ENCODE results near the gene EXTL1. TPM values are rescaled to one million over a fixed set of nuclear protein-coding genes. Genes with fewer than 3 reads are reported as not detected.

EXTL1 gene
- polyA plus RNA-seq, 1 donor: 1.8 TPM

DNA sequence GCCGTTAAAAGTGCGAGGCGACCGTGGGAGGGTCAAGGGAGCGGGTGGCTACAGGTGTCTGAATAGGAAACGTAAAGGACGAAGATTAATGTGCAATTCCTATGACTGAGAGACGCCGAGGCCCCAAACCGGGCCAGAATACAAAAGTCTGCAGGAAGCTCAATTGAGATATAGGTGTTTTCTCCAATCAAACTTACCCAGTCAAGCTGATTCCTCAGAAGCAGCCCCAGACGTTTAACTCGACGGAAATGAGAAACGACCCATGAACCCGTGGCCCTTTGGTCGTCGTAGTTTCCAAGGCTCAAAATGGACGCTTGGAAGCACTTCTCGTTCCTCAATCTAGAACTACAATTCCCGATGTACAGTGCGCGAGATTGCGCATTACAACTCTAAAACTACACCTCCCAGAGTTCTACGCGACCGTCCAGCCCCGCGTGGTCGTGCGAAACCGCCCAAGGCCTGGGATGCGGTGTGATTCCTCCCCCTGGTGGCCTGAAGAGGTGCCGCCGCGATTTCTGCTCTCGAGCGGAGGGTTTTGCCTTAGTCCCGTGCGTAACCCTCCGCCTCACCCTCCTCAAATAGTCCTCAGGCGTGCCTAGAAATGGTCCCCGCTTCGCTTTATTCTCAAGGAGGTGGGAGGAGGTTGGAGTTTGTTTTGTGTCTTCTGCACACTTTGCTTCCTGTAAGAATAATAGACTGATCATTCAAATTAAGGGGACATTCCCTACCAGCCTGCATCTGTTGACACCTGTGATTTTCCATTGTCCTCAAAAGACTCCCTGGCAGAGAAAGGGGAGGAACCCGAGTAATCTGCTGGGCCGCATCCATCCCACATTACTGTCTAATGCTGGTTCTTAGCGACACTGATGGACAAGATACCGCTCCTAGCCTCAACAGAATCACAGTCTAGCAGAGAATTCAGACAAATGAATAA, 23.5 kb upstream of the EXTL1 start, which contains the start of gene PAFAH2:
TSS of gene PAFAH2 (minus strand) at position 236 of the 934 bp plus-strand sequence. CDS start 7,247 bp downstream, outside the sequence.
- DNase-seq: peak; percentile 99

DNA sequence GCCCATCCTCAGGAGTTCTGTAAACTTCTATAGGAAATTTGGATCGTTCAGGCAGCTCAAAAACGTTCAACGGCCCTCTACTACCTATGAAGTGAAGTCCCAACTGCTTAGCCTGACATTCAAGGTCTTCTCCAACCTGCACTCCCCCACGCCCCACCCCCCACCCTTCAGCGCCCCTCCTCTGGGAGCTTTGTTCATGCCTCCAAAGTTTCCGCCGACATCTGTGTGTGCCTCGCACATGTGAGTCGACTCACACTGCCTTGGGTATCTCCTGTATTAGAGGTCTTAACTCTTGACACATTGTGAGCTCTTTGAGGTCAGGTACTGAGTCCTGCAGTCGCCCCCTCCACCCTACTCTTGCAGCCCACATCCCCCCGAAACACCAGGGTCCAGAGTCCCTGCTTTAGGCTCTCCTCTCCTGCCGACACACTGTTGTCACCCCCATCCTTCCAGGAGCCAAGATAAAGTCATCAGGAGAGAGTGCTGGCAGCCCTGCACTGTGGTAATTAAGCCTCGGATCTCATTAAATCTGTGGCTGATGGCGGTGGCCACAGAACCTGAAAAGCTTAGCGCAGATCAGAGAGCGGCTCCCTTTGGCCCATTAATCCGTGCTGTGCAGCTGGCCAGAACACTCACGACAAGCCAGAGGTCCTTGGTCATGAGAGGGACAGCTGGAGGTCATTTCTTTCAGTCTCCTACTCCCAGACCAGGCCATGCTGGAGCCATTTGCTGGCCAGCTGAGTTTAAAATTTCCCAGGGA, 22.4 kb upstream of the EXTL1 start:
- DNase-seq: no peak

DNA sequence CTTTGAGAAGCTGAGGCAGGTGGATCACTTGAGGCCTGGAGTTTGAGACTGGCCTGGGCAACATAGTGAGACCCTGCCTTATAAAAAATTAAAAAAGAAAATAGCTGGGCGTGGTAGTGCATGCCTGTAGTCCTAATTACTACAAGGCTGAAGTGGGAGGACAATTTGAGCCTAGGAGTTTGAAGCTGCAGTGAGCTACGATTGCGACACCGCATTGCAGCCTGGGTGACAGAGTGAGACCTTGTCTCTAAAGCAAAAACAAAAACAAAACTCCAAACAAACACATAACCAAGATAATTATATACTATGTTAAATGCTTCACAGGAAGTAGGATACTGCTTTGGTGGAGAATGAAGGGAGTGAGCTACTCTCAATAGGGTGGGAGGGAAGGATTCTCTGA, 18.3 kb upstream of the EXTL1 start:
- no peak for DNase-seq

DNA sequence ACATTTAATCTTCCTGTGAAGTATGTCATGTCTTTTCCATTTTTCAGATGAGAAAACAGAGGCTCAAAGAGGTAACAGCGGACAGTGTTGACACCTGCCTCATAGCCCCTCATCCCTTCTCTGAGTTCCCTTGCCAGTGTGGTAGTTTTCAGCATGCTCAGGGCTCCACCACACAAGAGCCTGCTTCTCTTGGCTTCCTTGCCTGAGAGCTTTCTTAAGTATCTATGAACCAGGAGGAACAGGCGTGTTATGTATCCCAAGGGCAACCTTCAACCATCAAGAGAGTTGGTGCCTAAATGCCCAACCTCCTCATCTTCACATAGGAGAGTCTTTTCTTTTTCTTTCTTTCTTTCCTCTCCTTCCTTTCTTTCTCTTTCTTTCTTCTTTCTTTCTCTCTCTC, 17.8 kb upstream of the EXTL1 start:
- DNase-seq: no peak

- DNase-seq: no peak
These were observed 16.0 kb upstream of the EXTL1 start for GRCh38 chr1:26005434-26006105.

DNA sequence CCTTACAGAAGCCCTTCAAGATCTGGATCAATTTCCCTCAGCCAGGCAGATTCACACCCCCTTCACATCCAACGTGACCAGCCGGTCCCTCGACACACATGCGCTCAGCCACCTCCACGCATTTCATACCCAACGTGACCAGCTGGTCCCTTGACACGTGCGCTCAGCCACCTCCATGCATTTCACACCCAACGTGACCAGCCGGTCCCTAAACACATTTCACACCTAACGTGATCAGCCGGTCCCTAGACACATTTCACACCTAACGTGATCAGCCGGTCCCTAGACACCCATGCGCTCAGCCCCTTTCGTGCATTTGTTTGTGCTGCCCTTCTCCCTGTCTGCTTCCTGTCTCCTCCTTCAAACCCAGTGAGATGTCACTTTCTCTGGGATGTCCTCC, 14.9 kb upstream of the EXTL1 start:
- DNase-seq: no peak

DNA sequence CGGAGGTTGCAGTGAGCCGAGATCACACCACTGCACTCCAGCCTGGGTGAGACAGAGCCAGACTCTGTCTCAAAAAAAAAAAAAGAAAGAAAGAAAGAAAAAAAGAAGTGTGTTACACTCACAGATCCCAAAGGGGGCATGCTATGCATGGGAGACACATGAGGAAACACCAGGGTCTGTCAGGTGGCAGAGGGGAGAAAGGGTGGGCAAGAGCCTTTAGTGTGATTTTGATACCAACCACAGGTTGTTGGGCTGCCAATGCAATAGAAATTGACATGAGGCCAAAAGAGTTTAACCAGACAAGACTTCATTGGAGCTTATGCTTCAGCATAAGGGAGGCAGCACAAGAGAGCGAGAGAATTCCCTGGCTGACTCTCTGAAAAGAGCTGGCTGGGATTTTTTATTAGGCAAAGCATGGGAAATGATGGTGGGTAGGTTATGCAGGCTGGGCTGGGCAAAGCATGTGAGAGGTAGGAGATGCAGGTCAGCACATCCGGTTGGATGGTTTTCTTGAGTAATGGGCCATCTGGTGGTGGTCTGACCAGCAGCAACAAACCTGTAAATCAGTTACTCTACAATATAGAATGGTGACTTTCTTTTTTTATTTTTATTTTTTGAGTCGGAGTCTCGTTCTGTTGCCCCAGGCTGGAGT, 11.7 kb upstream of the EXTL1 start:
- DNase-seq: no peak

DNA sequence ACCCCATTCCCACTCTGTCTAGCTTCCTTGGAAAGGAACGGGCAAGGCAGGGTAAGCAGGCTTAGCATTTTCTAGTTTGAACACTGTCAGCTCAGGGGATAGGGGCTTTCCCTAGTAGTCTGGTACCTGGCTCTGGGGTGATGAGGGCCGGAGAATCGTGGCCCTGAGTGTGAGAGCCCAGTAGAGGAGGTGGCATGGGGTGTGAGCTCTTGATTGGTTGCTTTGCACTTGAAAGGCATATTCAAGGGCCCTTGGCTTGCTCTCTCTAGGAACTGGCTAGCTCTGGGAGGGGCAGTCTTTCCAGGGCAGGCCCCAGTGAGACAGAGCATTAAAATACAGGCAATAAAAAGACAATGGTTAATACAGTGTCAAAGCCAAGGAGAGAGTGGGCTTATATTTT, 10.8 kb upstream of the EXTL1 start:
- no peak for DNase-seq

- no peak for DNase-seq
These were observed 8.7 kb upstream of the EXTL1 start for GRCh38 chr1:26012864-26013263.

DNA sequence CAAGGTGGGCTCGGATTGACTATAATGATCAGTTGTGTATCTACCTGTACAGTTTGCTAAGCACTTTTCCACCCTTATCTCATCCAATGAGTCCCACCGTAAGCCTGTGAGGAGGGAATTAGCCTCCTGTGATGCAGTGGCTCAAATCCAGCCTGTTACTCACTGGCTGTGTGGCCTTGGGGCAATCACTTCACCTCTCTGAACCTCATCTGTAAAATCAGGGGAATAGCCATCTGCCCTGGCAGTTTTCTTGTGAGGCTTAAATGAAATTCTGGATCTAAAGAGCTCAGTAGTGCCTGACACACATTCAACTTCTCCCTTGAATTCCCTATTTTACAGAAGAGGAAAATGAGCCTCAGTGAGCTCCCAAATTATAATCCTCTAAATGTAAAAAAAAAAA, 7.4 kb upstream of the EXTL1 start:
- DNase-seq: no peak

- no peak for DNase-seq
These were observed 6.2 kb upstream of the EXTL1 start for GRCh38 chr1:26015358-26015757.

GRCh38 chr1:26016258-26016952, 5.2 kb upstream of the EXTL1 start:
- DNase-seq: no peak

DNA sequence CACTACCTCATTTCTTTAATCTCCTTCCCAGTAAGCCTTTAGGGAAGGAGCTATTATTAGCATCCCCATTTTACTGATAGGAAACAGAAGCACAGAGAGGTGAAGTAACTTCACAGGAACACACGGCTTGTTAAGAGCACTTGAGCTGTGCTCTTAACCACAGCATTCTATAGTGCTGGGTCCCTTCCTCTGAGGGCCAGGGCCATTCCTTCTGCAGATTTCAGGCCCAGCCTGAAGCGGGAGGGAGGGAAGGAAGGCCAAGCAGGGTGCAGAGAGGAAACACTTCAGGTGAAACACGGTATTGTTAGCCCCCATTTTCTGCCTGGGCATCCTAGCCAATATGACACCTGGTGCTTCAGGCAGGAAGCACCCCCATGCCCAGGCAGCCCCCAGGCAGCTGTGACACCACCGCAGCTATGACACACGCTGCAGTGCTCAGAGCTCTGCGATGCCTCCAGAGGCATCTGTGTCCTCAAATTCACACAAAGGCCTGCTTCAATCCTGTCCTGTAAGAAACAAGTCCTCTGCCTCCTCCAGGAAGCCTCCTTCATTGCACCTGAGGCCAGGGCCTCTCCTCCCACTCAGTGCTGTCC, 4.5 kb upstream of the EXTL1 start:
- DNase-seq: no peak

DNA sequence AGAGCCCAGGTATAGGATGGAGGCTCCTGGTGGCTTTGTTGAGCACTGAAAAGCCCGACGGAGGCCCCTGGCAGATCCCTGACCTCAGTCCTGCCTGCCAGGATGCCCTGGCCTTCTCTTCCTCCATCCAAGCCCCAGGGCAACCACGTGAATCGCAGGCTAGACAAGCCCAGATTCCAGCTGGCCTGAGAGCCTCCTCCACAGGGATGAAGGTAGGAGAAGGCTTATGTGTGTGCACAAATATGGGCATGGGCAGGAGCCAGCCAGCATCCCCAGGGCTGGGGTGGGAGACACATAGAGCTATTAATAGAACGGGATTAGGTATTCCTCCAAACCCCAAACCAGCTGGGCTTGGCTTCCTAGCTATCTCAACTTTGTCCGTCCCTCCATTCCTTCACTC, 4.0 kb upstream of the EXTL1 start:
- no peak for DNase-seq

- DNase-seq: no peak
These were observed 1.8 kb upstream of the EXTL1 start for GRCh38 chr1:26019641-26020315.

- DNase-seq: no peak
These were observed 1.2 kb upstream of the EXTL1 start for GRCh38 chr1:26020330-26020768.

DNA sequence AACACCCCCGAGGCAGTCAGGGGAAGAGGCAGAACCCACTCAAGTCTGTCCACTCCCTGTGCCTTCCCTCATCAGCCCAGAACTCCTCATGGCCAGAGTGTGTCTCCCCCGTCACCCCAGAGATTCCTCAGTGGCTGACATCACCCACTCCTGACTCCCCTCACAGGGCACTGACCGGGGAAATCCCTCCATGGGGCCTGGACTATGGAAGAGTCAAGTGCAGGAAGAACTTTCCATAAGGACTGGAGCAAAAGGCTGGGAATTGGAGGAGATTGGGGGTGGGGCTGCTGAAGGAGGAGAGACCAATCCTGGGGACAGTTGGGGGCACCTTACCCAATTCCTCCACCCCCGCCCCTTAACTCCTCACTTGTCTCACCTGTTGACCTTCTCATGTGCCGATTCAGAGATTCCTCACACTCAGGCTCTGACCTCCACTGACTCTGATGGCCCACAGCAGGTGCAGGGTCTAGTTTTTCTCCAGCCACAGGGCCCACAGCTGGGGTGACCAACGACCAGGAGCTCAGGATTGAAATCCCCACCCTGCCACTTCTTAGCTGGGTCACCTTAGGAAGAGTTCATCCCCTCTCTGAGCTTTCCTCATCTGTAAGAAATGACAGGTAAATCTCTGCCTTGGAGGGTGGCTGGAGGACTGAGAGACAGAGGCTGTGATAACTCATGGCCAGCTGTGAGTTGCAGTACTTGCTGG, 481 bp upstream of the EXTL1 start:
- no peak for DNase-seq

DNA sequence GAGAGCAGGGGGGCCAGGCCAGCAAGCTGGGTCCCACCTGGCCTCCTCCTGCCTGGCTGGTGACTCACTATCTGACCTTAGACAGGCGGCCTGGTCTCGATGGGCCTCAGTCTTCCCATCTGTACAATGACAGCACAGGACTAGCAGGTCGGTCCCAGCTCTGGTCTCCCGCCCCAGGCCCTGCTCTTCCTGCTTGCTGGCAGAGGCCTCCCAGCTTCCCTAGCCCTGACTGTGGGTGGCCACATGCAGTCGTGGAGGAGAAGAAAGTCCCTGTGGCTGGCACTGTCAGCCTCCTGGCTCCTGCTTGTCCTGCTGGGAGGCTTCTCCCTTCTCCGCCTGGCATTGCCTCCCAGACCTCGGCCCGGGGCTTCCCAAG, 817 bp downstream of the EXTL1 start:
- DNase-seq: no peak

GRCh38 chr1:26023009-26023408, 1.4 kb downstream of the EXTL1 start:
- no peak for DNase-seq

DNA sequence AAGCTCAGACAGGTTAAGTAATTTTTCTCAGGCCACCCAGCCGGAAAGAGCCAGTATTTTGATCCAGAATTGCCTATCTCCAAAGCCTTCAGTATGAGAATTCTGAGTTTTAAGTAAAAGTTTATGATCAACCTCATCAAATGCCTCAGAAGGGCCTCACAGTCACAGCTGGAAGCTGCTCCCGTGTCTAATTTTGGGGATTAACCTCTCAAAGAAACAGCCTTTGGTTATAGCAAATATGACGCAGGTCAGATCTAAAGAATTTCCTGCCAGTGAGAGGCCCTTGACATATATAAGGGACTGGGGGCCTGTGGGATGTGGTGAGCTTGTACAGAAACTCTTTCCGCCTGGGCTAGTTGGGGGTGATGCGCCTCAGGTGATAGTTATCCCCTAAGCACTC, 2.3 kb downstream of the EXTL1 start:
- DNase-seq: no peak

Data from left kidney (tissue), 2 donors.